ENCODE results near the gene ACTA1.
A peak's percentile ranks its signal among the peaks of the same experiment; 100 is the strongest.

Gene ACTA1

DNA sequence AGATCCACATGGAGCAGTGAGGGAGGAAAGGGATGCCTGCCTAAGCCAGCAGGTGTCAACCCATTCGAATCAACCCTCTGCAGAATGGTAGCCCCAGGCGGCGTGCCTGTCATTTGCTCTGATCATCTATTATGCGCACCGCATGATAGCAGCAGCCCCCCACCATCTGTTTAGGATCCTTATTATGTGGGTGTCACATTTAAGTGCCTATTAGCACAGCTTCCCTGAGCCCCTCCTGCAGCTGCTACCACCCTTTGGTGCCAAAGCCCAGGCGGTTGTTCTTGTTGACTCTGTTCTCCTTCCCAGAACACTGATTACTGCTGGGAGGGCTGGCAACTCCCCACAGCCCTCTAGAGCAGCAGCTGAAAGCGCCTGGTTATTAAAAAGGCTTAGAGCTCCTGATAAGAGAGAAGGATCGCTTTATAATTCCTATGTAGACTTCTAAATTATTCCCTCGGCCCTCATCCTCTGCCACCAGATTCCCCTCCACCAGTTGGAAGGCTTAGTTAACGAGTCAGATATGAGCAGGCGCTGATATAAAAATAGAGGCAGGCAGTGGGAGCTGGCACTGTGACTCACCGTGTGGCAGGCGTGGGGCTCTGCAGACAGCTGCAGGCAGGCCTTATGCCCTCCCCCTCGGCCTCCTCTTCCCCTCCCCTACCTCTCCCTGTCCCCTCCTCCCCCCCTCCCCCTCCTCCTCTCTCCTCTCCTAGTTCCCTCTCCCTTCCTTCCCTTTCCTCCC, 23.0 kb downstream of the ACTA1 start:
- H3K4me3 ChIP-seq (ENCODE audit: low read depth, low read length), result peak overlapping the region; percentile 44
- DNase-seq (ENCODE audit: low read depth), result peak; percentile 93
- TF ChIP-seq, protein P1, sequence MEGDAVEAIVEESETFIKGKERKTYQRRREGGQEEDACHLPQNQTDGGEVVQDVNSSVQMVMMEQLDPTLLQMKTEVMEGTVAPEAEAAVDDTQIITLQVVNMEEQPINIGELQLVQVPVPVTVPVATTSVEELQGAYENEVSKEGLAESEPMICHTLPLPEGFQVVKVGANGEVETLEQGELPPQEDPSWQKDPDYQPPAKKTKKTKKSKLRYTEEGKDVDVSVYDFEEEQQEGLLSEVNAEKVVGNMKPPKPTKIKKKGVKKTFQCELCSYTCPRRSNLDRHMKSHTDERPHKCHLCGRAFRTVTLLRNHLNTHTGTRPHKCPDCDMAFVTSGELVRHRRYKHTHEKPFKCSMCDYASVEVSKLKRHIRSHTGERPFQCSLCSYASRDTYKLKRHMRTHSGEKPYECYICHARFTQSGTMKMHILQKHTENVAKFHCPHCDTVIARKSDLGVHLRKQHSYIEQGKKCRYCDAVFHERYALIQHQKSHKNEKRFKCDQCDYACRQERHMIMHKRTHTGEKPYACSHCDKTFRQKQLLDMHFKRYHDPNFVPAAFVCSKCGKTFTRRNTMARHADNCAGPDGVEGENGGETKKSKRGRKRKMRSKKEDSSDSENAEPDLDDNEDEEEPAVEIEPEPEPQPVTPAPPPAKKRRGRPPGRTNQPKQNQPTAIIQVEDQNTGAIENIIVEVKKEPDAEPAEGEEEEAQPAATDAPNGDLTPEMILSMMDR (IDR thresholded peaks at IDR 0.05; ENCODE audit: low read depth, low read length), result no peak
- TF ChIP-seq, protein P2, sequence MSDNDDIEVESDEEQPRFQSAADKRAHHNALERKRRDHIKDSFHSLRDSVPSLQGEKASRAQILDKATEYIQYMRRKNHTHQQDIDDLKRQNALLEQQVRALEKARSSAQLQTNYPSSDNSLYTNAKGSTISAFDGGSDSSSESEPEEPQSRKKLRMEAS (IDR thresholded peaks at IDR 0.05; ENCODE audit: low read depth, low read length), result peak; percentile 66
- TF ChIP-seq POLR2A (IDR thresholded peaks at IDR 0.05; ENCODE audit: extremely low read depth, insufficient read length), result no peak
- peak; percentile 63 for TF ChIP-seq MYC (IDR thresholded peaks at IDR 0.05; ENCODE audit: low read depth, low read length)

DNA sequence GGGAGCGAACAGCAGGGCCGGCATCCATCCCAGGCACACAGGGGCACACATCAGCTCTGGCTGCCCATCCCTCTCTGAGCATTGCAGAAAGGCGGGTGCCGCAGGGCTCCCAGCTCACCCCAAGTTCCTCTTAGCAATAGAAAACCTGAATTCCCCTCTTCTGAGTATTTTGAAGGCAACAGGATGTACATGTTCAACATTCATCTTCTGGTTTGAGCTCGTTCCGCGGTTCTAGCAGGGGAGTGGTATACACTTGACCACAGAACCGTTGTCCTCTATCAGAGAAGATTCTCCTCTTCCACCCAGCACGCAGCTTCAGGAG, 23.6 kb downstream of the ACTA1 start:
- TF ChIP-seq, protein P1 (IDR thresholded peaks at IDR 0.05; ENCODE audit: low read depth, low read length), result no peak
- no peak for TF ChIP-seq MYC (IDR thresholded peaks at IDR 0.05; ENCODE audit: low read depth, low read length)
- TF ChIP-seq POLR2A (IDR thresholded peaks at IDR 0.05; ENCODE audit: extremely low read depth, insufficient read length), result no peak
- TF ChIP-seq, protein P2 (IDR thresholded peaks at IDR 0.05; ENCODE audit: low read depth, low read length), result no peak
- H3K4me3 ChIP-seq (ENCODE audit: low read depth, low read length), result peak overlapping the region; percentile 44
- peak; percentile 81 for DNase-seq (ENCODE audit: low read depth)

DNA sequence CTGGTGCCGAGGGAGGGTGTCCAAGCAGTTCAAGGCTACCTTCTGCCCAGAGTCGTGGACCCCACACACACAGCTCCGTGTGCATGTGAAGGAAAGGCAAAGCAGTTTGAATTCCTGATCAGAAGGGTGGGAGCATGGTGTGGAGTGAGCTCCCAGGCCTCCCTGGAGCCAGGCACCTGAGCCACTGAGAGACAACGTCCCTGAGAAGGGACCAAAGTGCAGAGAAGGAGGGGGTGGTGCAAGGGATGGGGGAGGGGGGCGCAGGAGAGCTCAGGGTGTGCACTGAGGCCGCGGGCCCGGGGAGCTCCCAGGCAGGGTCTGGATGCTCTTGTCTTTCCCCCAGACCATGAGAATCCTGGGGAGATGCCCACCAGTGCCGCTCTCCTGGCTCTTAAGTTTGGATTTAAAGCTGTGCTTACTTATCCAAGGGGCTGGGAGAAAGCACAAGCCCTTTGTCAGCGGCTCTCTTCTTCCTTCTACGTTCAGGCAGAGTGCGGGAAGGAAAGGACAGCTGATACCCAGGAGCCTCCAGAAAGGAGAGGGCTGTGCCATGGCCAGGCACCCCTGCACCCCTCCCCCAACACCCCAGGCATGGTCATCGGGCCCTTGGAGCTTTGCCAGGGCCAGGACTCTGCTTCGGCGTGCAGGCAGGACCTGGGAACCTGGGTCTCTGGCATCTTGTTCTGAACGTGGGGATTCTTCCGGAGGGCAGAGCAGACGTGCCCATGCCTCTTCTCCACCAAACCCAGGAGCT, 24.1 kb downstream of the ACTA1 start:
- TF ChIP-seq MYC (IDR thresholded peaks at IDR 0.05; ENCODE audit: low read depth, low read length) (no peak), POLR2A (IDR thresholded peaks at IDR 0.05; ENCODE audit: extremely low read depth, insufficient read length) (no peak)
- TF ChIP-seq, protein P2 (IDR thresholded peaks at IDR 0.05; ENCODE audit: low read depth, low read length), result no peak
- TF ChIP-seq, protein P1 (IDR thresholded peaks at IDR 0.05; ENCODE audit: low read depth, low read length), result no peak
- peak overlapping the region; percentile 44 for H3K4me3 ChIP-seq (ENCODE audit: low read depth, low read length)
- peak; percentile 14 for DNase-seq (ENCODE audit: low read depth)

DNA sequence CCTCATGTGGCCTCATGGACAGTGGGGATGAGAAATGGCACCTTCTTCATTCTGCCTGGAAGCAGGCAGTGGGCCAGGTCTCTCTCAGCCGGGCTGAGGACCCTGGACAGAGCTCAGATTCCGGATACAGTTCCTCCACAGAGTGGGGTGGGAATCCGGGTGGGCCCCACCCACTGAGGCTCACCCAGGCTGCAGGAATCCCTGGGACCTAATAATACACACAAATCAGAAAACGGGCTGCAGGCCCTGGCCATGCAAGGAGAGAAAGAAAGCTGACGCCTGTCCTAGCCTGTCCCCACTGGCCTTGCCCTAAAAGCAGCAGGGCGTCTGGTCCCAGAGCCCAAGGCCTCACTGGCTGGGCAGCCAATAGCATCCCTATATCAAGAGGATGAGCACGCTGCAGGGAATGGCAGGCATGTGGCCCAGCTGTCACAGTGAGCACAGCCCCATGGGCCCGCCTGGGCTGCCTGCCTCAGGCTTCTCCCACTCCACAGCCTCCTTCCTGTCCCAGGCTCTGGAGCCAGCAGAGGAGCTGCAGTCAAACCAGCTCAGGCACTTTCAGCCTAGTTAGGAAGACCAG, 25.3 kb downstream of the ACTA1 start:
- TF ChIP-seq POLR2A (IDR thresholded peaks at IDR 0.05; ENCODE audit: extremely low read depth, insufficient read length) (no peak), MYC (IDR thresholded peaks at IDR 0.05; ENCODE audit: low read depth, low read length) (no peak)
- TF ChIP-seq, protein P1 (IDR thresholded peaks at IDR 0.05; ENCODE audit: low read depth, low read length), result no peak
- TF ChIP-seq, protein P2 (IDR thresholded peaks at IDR 0.05; ENCODE audit: low read depth, low read length), result no peak
- DNase-seq (ENCODE audit: low read depth), result no peak
- no peak overlapping the region for H3K4me3 ChIP-seq (ENCODE audit: low read depth, low read length)

DNA sequence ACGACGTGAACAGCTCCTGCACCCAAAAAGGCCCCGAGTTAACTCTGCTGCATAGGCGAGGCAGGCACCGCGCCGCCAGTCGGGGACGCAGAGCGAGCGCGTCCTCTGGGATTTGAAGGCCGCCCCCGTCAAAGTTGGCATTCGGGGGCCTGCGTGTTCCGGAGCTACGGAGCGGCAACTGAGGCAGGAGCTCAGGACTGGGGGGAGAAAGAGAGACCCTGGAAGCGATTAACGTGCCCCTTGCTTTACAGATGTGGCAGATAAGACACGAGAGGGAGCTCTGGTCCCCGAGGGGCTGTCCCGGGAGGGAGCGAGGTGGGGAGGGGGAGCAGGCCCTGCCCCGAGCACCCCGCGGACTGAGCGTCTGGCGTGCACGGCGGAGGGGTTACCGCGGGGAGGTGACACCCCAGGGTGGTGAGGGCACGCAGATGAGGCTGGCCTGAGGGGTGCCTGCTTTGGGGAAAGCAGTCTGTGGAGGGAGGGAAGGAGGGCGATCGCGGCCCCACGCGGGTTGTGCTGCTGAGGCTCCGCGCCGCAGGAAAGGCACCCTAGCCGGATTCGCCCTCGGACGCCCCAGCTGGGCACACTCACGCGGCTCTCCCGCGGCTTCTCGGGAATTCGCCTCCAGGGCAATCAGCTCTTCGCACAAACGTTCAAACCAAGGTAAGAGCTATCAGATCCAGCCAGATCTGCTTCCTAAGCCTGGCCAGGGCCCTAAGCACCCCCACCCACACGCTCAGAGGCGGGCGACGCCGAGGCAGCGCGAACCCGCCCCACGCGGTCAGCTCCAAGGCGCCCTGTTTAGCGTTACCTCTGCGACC, 26.5 kb downstream of the ACTA1 start:
- TF ChIP-seq, protein P2 (IDR thresholded peaks at IDR 0.05; ENCODE audit: low read depth, low read length), result no peak
- TF ChIP-seq POLR2A (IDR thresholded peaks at IDR 0.05; ENCODE audit: extremely low read depth, insufficient read length) (no peak), MYC (IDR thresholded peaks at IDR 0.05; ENCODE audit: low read depth, low read length) (no peak)
- TF ChIP-seq, protein P1 (IDR thresholded peaks at IDR 0.05; ENCODE audit: low read depth, low read length), result no peak
- no peak overlapping the region for H3K4me3 ChIP-seq (ENCODE audit: low read depth, low read length)
- no peak for DNase-seq (ENCODE audit: low read depth)
